H1 (cell line): ENCODE data around the gene SLC35G2. TPM values are rescaled to one million over a fixed set of nuclear protein-coding genes. Genes with fewer than 3 reads are reported as not detected.

Source experiments
- polyA plus RNA-seq, 7 experiments: library from polyadenylated mRNA; depleted of rRNA in 3 of 7; stranded (reverse) in 5 of 7; unstranded in 2 of 7; fragments of >200 nt in 5 of 7; fragments of 200-250 nt in 2 of 7; gene quantifications; 1 replicate in 5 of 7; 2 replicates in 1 of 7; 4 replicates in 1 of 7; pipeline versions ENCODE4 v1.2.1 to v1.2.3, GENCODE V29; 2011 to 2013; ENCODE audit warnings: missing spikeins in 2 of 7, mixed read lengths in 2 of 7
- total RNA-seq: library from RNA; stranded (reverse); fragmentation: NEBNext Ultra II Directional; extraction: Animal tissue kit (Norgen Biotek cat#: 25700); gene quantifications from 2 replicates; pipeline ENCODE4 v1.2.1, GENCODE V29; 2021

Gene SLC35G2
- total and polyA plus RNA-seq, 2 of the 8 experiments (the other 6 are each of a cell fraction or from before 2014, with no cell fraction given) = 5.2 to 6.4 TPM

Other genes starting within 250 kb of the SLC35G2 start
- gene STAG1, start 66.7 kb upstream of the SLC35G2 start, total RNA-seq = 20.7 and 23.4 TPM in 2 replicates
- 2.2 and 4.6 TPM in 2 replicates for gene STAG1, start 66.7 kb upstream of the SLC35G2 start, polyA plus RNA-seq (2011; rRNA removed)
- 28.5 and 28.7 TPM in 2 replicates for gene NCK1, start 43.1 kb downstream of the SLC35G2 start, total RNA-seq
- 5.1 and 10.0 TPM in 2 replicates for gene NCK1, start 43.1 kb downstream of the SLC35G2 start, polyA plus RNA-seq (2011; rRNA removed)
- gene IL20RB, start 138.9 kb downstream of the SLC35G2 start, total RNA-seq = 1.6 and 2.6 TPM in 2 replicates
- gene IL20RB, start 138.9 kb downstream of the SLC35G2 start, polyA plus RNA-seq (2011; rRNA removed) = 1.8 and 3.3 TPM in 2 replicates